Transverse colon (tissue), 4 donors: ENCODE measurements around the gene AGTRAP. TPM values are rescaled to one million over a fixed set of nuclear protein-coding genes. Genes with fewer than 3 reads are reported as not detected.

Experiments used
- DNase-seq: peaks from one replicate; pipeline ENCODE4 v3.0.0-alpha.2; 2019
- H3K27ac ChIP-seq, 4 donors: fragments of 200-600 bp; sonication (generic); 2 replicates each; pipeline ENCODE4 v1.5.1; 2016 to 2018; ENCODE audit warnings: inconsistent platforms in 4 of 4
- H3K27me3 ChIP-seq: fragments of 200-600 bp; sonication (generic); 2 replicates; pipeline ENCODE4 v1.5.1; 2017; ENCODE audit warnings: inconsistent platforms
- H3K36me3 ChIP-seq, 4 donors: fragments of 200-600 bp; sonication (generic); 2 replicates each; pipeline ENCODE4 v1.5.1; 2017 to 2019; ENCODE audit warnings: inconsistent platforms in 4 of 4
- H3K4me1 ChIP-seq, 4 donors: fragments of 200-600 bp; sonication (generic); 2 replicates each; pipeline ENCODE4 v1.5.1; 2017 to 2020; ENCODE audit warnings: inconsistent platforms in 4 of 4
- H3K4me3 ChIP-seq, 4 donors: fragments of 200-600 bp; sonication (generic); 1 replicate in 1 of 4; 2 replicates in 3 of 4; pipeline versions ENCODE4 v1.5.1 to v1.6.1; 2017 to 2019; ENCODE audit warnings: inconsistent platforms in 4 of 4
- H3K9me3 ChIP-seq, 2 donors: fragments of 200-600 bp; sonication (generic); 2 replicates each; pipeline ENCODE4 v1.5.1; 2017 to 2019; ENCODE audit warnings: inconsistent platforms in 2 of 2
- EP300 ChIP-seq: sonication (generic); formaldehyde crosslinking; IDR thresholded peaks from one replicate; pipeline ENCODE4 v1.6.1; 2017; ENCODE audit warnings: antibody characterized with exemption, low read depth
- POLR2A ChIP-seq: fragments of 450-650 bp; IDR thresholded peaks from one replicate; pipeline ENCODE4 v1.6.1; 2016; ENCODE audit warnings: antibody characterized with exemption, mild to moderate bottlenecking, moderate library complexity
- POLR2AphosphoS5 ChIP-seq, 3 donors: sonication (generic); formaldehyde crosslinking; IDR thresholded peaks; one replicate each; pipeline ENCODE4 v1.6.1; 2016; ENCODE audit warnings: antibody characterized with exemption in 3 of 3
- WGBS, 2 donors: methylation state at CpG; one replicate each; pipeline ENCODE4 v1.1.5; 2018; ENCODE audit warnings: low coverage in 1 of 2; 5-methylcytosine and 5-hydroxymethylcytosine counted together
- in situ Hi-C, 4 donors: fragments of 200-750 bp; cut with MboI; loops; one replicate each; pipeline versions ENCODE4 v1.15.0 to v1.15.1; 2017; ENCODE audit warnings: low sequenced_read_pairs in 3 of 4, low pct_ligation_motif_present in 1 of 4, low pct_unique_long_range_greater_than_20kb in 1 of 4
- intact Hi-C: fragments of 100-400 bp; cut with DNase I; formaldehyde crosslinking; loops from one replicate; pipeline ENCODE4 v1.15.1; 2023; ENCODE audit warnings: low total_unique reads
- total RNA-seq, 4 donors: library from RNA; depleted of rRNA; stranded (reverse); fragments of >200 nt; gene quantifications; one replicate each; pipeline ENCODE4 v1.1.0, GENCODE V29; 2016
- TF ChIP-seq, protein P1 (sequence below), 5 experiments: fragments of 200-600 bp in 3 of 5; fragments of 450-650 bp in 2 of 5; sonication (generic) in 3 of 5; IDR thresholded peaks; 1 replicate in 2 of 5; 2 replicates in 3 of 5; pipeline ENCODE4 v1.5.1; 2016 to 2017; ENCODE audit warnings: antibody characterized with exemption in 5 of 5, inconsistent platforms in 3 of 5, mild to moderate bottlenecking in 2 of 5, moderate library complexity in 1 of 5

The AGTRAP gene
- total RNA-seq, 4 donors from 2014 or later = 1.2 to 27.0 (median 22.7) TPM

DNA sequence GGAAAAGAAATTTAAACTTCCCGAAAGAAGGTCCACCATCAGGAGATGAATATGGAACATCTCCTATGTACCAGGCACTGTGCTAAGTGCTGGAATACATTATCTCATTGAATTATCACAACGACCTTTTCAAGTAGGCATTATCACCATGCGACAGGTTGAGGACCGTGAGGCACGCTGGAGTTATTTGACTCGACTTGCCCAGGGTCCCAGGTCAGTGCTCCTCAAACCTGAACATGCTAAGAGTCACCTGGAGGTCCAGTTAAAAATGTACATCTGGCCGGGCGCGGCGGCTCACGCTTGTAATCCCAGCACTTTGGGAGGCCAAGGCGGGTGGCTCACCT is 15.9 kb upstream of the AGTRAP start:
- TF ChIP-seq, protein P1, sequence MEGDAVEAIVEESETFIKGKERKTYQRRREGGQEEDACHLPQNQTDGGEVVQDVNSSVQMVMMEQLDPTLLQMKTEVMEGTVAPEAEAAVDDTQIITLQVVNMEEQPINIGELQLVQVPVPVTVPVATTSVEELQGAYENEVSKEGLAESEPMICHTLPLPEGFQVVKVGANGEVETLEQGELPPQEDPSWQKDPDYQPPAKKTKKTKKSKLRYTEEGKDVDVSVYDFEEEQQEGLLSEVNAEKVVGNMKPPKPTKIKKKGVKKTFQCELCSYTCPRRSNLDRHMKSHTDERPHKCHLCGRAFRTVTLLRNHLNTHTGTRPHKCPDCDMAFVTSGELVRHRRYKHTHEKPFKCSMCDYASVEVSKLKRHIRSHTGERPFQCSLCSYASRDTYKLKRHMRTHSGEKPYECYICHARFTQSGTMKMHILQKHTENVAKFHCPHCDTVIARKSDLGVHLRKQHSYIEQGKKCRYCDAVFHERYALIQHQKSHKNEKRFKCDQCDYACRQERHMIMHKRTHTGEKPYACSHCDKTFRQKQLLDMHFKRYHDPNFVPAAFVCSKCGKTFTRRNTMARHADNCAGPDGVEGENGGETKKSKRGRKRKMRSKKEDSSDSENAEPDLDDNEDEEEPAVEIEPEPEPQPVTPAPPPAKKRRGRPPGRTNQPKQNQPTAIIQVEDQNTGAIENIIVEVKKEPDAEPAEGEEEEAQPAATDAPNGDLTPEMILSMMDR (IDR thresholded peaks at IDR 0.05) = peak in 2 of 5 experiments; percentile 4 to 27
- no peak for TF ChIP-seq POLR2A
- in situ Hi-C loops = no loop called here
- no peaks in the 10 kb centered on the region for H3K36me3 ChIP-seq
- H3K27ac ChIP-seq = no peak overlapping the region
- WGBS, 2 donors = 65% methylated on average over 12 of the region's 12 CpGs; no CpG with 5 or more reads in 1 of the 2 donors
- H3K4me3 ChIP-seq = peak overlapping the region in 1 of 4 donors; percentile 43
- DNase-seq = no peak
- intact Hi-C loops = no loop called here
- peaks cover 3% of the 10 kb centered on the region for H3K27me3 ChIP-seq
- H3K4me1 ChIP-seq = peaks cover 0 to 14% (median 4%) of the 10 kb centered on the region in 4 donors
- H3K9me3 ChIP-seq = no peaks in the 10 kb centered on the region

DNA sequence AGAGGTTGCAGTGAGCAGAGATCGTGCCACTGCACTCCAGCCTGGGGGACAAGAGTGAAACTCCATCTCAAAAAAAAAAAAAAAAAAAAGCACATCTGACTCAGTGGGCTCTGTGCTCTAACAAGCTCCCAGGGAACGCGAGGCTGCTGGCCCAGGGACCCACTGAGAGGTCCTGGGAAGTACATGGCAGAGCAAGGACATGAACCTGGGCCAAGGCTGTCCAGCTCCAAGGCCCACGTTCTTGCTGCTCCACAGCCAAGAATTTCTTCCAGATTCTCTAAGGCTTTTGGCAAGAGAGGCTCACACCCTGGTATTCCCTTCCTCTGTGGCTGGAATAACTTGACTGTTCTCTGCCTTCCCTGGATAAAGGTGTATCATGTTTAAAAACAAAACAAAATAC is 15.4 kb upstream of the AGTRAP start:
- intact Hi-C loops = no loop called here
- TF ChIP-seq POLR2AphosphoS5 (IDR thresholded peaks at IDR 0.05) = no peak
- TF ChIP-seq, protein P1 (IDR thresholded peaks at IDR 0.05) = no peak
- no peak for TF ChIP-seq EP300
- TF ChIP-seq POLR2A = no peak
- no peak overlapping the region for H3K4me3 ChIP-seq

DNA sequence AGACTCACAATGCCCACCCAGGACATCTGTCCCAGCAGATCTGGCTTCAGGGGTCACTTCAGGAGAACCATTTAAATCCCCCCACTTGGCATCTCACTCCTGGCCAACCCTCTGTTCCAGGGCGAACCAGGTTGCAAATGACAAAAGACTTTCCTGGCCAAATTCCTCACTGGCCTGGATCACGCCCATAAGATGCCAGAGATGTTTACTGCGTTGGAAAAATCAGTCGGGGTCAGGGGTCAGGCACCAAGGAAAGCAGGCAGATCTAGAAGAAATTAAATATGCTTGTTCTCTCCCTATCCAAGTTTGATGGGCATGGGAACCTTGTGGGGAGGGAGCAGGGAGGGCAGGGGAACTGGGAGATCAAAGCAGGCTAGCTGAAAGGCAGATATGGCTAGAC is 14.6 kb upstream of the AGTRAP start:
- Histone ChIP-seq H3K4me3 (no peak overlapping the region), H3K36me3 (no peaks in the 10 kb centered on the region), H3K4me1 (peaks cover 0 to 14% (median 4%) of the 10 kb centered on the region in 4 donors), H3K27ac (no peak overlapping the region), H3K9me3 (no peaks in the 10 kb centered on the region), H3K27me3 (peaks cover 2% of the 10 kb centered on the region)
- intact Hi-C loops = no loop called here
- 49 to 60% methylated on average over 1 to 4 of the region's 4 CpGs for WGBS, 2 donors
- TF ChIP-seq EP300 (no peak), POLR2A (no peak), POLR2AphosphoS5 (IDR thresholded peaks at IDR 0.05) (no peak)
- TF ChIP-seq, protein P1 (IDR thresholded peaks at IDR 0.05) = no peak
- no peak for DNase-seq
- in situ Hi-C loops = no loop called here

More for the DNA sequence above, 15.4 kb upstream of the AGTRAP start:
- WGBS, 2 donors = 70 to 79% methylated on average over 2 to 4 of the region's 4 CpGs
- Histone ChIP-seq H3K9me3 (no peaks in the 10 kb centered on the region), H3K36me3 (no peaks in the 10 kb centered on the region), H3K4me1 (peaks cover 0 to 14% (median 4%) of the 10 kb centered on the region in 4 donors), H3K27ac (no peak overlapping the region), H3K27me3 (peaks cover 3% of the 10 kb centered on the region)
- DNase-seq = no peak
- in situ Hi-C loops = no loop called here

DNA sequence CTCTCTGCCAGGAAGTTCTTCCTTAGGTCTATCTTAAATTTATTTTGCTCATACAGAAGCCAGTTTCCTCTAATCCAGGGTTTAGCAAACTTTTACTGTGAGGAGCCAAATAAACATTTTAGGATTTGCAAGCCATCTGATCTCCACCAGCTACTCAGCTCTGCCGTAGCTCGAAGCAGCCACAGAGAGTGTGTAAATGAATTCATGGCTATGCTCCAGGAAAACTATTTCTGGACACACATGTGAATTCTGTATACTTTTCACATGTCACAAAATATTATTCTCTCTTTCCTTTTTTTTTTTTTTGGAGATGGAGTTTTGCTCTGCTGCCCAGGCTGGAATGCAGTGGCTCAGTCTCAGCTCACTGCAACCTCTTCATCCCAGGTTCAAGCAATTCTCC is 13.4 kb upstream of the AGTRAP start:
- in situ Hi-C loops = no loop called here
- H3K36me3 ChIP-seq = no peaks in the 10 kb centered on the region
- intact Hi-C loops = no loop called here
- no peak overlapping the region for H3K4me3 ChIP-seq
- no peaks in the 10 kb centered on the region for H3K9me3 ChIP-seq
- H3K27me3 ChIP-seq = no peaks in the 10 kb centered on the region
- H3K27ac ChIP-seq = no peak overlapping the region
- H3K4me1 ChIP-seq = peaks cover 0 to 14% (median 4%) of the 10 kb centered on the region in 4 donors
- TF ChIP-seq POLR2AphosphoS5 (IDR thresholded peaks at IDR 0.05) (no peak), EP300 (no peak), POLR2A (no peak)
- TF ChIP-seq, protein P1 (IDR thresholded peaks at IDR 0.05) = no peak
- DNase-seq = no peak
- WGBS, 2 donors = 57% methylated on average over 2 of the region's 2 CpGs; no CpG with 5 or more reads in 1 of the 2 donors
